ENCODE results near the gene SNPH. TPM values are rescaled to one million over a fixed set of nuclear protein-coding genes. Genes with fewer than 3 reads are reported as not detected.
A peak's percentile ranks its signal among the peaks of the same experiment; 100 is the strongest.

The SNPH gene
- total and polyA plus RNA-seq, 7 donors = 1.0 to 9.3 (median 3.7) TPM

- peaks cover 0 to 6% of the 10 kb centered on the region in 2 donors for H3K36me3 ChIP-seq (ENCODE audit: insufficient read depth in 1 of 2, low read depth in 1 of 2)
Measured at GRCh38 chr20:1298888-1299511, 32.9 kb downstream of the SNPH start.

GRCh38 chr20:1299522-1299921 is 33.4 kb downstream of the SNPH start:
- H3K36me3 ChIP-seq (ENCODE audit: insufficient read depth in 1 of 2, low read depth in 1 of 2) = peaks cover 0 to 6% of the 10 kb centered on the region in 2 donors
- no peak for TF ChIP-seq CTCF (IDR thresholded peaks at IDR 0.05)
- peak in 1 of 2 donors; percentile 23 for DNase-seq
- no peaks in the 10 kb centered on the region for H3K27me3 ChIP-seq (ENCODE audit: insufficient read depth in 3 of 3, low read length in 2 of 3)
- H3K9me3 ChIP-seq = no peaks in the 10 kb centered on the region
- H3K4me3 ChIP-seq = no peak overlapping the region
- peak in 1 of 4 donors; percentile 34 for ATAC-seq
- no peak overlapping the region for H3K27ac ChIP-seq
- WGBS, 3 donors = 82 to 85% (median 83%) methylated on average over 9 of the region's 9 CpGs
- no peaks in the 10 kb centered on the region for H3K4me1 ChIP-seq
- intact Hi-C loops (cut with DNase I) = no loop called here

More at GRCh38 chr20:1298888-1299511, 32.9 kb downstream of the SNPH start:
- H3K4me3 ChIP-seq = no peak overlapping the region
- DNase-seq = no peak
- no peak overlapping the region for H3K27ac ChIP-seq
- no peaks in the 10 kb centered on the region for H3K4me1 ChIP-seq
- no peaks in the 10 kb centered on the region for H3K9me3 ChIP-seq
- 83 to 86% (median 85%) methylated on average over 10 of the region's 10 CpGs for WGBS, 3 donors
- no peak for TF ChIP-seq CTCF (IDR thresholded peaks at IDR 0.05)
- H3K27me3 ChIP-seq (ENCODE audit: insufficient read depth in 3 of 3, low read length in 2 of 3) = no peaks in the 10 kb centered on the region
- intact Hi-C loops (cut with DNase I) = no loop called here
- ATAC-seq = no peak

DNA sequence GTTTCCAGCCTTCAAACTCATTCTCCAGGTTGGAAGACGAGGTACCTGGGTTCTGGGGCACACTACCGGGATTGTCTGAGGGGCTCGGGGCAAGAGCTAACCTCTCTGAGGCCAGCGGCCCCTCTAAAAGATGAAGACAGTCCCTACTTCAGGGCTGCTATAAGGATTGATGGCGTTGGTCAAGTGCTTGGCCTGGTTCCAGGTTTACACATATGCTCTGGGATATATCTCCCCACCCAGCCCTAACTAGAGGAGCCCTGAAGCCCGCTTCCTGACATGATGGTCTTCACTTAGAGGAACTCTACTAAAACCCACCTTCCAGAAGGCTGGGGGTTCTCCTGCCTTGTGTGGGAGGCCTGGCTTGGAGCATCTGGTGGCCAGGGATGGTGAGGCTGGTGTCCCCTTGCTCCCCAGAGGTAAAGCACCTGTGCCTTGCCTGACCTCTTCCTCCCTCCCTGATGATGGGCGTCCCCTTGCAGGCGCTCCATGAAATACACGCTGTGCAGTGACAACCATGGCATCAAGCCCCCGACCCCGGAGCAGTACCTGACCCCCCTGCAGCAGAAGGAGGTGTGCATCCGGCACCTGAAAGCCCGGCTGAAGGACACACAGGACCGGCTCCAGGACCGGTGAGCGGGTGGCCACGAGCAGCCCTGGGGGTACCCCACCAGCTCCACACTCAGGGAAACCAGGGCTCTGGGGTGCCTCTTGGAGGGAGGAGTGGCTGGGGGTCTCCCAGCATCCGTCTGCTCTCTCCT is 34.2 kb downstream of the SNPH start:
- DNase-seq (peak in 1 of 2 donors; percentile 21), ATAC-seq (no peak)
- H3K27me3 ChIP-seq (ENCODE audit: insufficient read depth in 3 of 3, low read length in 2 of 3) = no peaks in the 10 kb centered on the region
- H3K9me3 ChIP-seq = no peaks in the 10 kb centered on the region
- no peak overlapping the region for H3K27ac ChIP-seq
- 92 to 95% (median 94%) methylated on average over 18 of the region's 18 CpGs for WGBS, 3 donors
- H3K4me3 ChIP-seq = no peak overlapping the region
- intact Hi-C loops (cut with DNase I) = no loop called here
- TF ChIP-seq CTCF (IDR thresholded peaks at IDR 0.05) = no peak
- H3K4me1 ChIP-seq = no peaks in the 10 kb centered on the region
- peaks cover 0 to 9% of the 10 kb centered on the region in 2 donors for H3K36me3 ChIP-seq (ENCODE audit: insufficient read depth in 1 of 2, low read depth in 1 of 2)

DNA sequence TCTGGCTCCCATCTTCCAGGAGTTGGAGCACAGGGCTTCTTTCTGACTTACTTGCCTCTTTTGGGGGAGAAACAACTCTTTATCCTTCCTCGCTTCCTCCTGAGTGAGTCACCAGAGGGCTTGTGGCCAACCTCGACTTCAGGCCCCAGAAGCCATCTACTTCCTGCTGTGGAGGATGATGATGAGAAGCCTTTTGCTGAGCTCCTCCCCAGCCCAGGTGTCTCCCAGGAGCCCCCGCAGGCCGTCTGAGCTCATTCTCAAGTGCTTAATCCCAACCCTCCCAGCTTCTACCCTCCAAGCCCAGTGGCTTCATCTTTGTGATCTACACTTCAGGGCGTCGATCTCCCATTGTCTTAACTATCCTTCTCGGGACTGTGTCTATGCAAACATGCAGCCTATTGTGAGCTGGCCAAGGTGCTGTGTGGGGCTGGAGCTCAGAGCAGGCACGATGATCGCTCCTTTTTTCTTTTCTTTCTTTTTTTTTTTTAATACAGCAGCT is 35.0 kb downstream of the SNPH start:
- DNase-seq = peak in 1 of 2 donors; percentile 26
- no peak overlapping the region for H3K4me3 ChIP-seq
- H3K9me3 ChIP-seq = no peaks in the 10 kb centered on the region
- intact Hi-C loops (cut with DNase I) = no loop called here
- no peak overlapping the region for H3K27ac ChIP-seq
- no peaks in the 10 kb centered on the region for H3K4me1 ChIP-seq
- H3K36me3 ChIP-seq (ENCODE audit: insufficient read depth in 1 of 2, low read depth in 1 of 2) = peaks cover 0 to 11% of the 10 kb centered on the region in 2 donors
- H3K27me3 ChIP-seq (ENCODE audit: insufficient read depth in 3 of 3, low read length in 2 of 3) = no peaks in the 10 kb centered on the region
- no peak for TF ChIP-seq CTCF (IDR thresholded peaks at IDR 0.05)
- no peak for ATAC-seq
- WGBS, 3 donors = 61 to 76% (median 69%) methylated on average over 9 of the region's 9 CpGs
